K562 (cell line): ENCODE data around the gene RPS6KA4. TPM values are rescaled to one million over a fixed set of nuclear protein-coding genes. Genes with fewer than 3 reads are reported as not detected.
A peak's percentile ranks its signal among the peaks of the same experiment; 100 is the strongest.

Experiments used
- ATF1 ChIP-seq, 2 experiments: fragments of 450-650 bp in 1 of 2; IDR thresholded peaks; 2 replicates each; pipeline ENCODE4 v1.6.1; 2016; ENCODE audit warnings: missing compliant biosample characterization in 1 of 2, missing genetic modification characterization in 1 of 2
- BRCA1 ChIP-seq, 2 experiments: fragments of 450-650 bp in 1 of 2; sonication (generic) in 1 of 2; formaldehyde crosslinking in 1 of 2; IDR thresholded peaks; 2 replicates each; pipeline versions ENCODE4 v1.5.0 to v1.6.1; 2017 to 2020; ENCODE audit warnings: mild to moderate bottlenecking in 1 of 2, missing genetic modification reagents in 1 of 2
- IRF2 ChIP-seq: sonication (generic); formaldehyde crosslinking; IDR thresholded peaks from 2 replicates; pipeline ENCODE4 v1.8.1; 2022; ENCODE audit warnings: mild to moderate bottlenecking, missing genetic modification reagents
- JUND ChIP-seq, 2 experiments: IDR thresholded peaks; 2 replicates in 1 of 2; 3 replicates in 1 of 2; pipeline ENCODE4 v1.6.1; 2011; ENCODE audit warnings: borderline replicate concordance in 2 of 2, low read depth in 2 of 2, low read length in 2 of 2, improper control_type of control experiment in 1 of 2, missing biosample characterization in 1 of 2, missing genetic modification characterization in 1 of 2, missing genetic modification reagents in 1 of 2
- KDM1A ChIP-seq, 2 experiments: fragments of 450-650 bp; IDR thresholded peaks; 2 replicates each; pipeline ENCODE4 v1.6.1; 2016; ENCODE audit warnings: mild to moderate bottlenecking in 2 of 2
- MAFG ChIP-seq: fragments of 450-650 bp; conservative IDR thresholded peaks from 2 replicates; pipeline ENCODE4 v1.6.1; 2016; ENCODE audit warnings: missing genetic modification characterization, missing compliant biosample characterization
- MTA1 ChIP-seq: fragments of 450-650 bp; IDR thresholded peaks from 2 replicates; pipeline ENCODE4 v1.6.1; 2017; ENCODE audit warnings: borderline replicate concordance
- MYNN ChIP-seq, 2 experiments: sonication (generic); formaldehyde crosslinking in 1 of 2; IDR thresholded peaks; 2 replicates each; pipeline versions ENCODE4 v1.5.0 to v1.6.1; 2016 to 2020; ENCODE audit warnings: antibody characterized with exemption in 1 of 2, missing genetic modification reagents in 1 of 2
- NEUROD1 ChIP-seq: fragments of 150-350 bp; IDR thresholded peaks from 2 replicates; pipeline ENCODE4 v1.6.1; 2014; ENCODE audit warnings: borderline replicate concordance, low read length, low read depth; ENCODE audit not compliant: partially characterized antibody
- NR2C2 ChIP-seq, 2 experiments: fragments of 200-800 bp in 1 of 2; sonication (Bioruptor generic) in 1 of 2; sonication (generic) in 1 of 2; formaldehyde crosslinking in 1 of 2; IDR thresholded peaks; 2 replicates each; pipeline versions ENCODE4 v1.6.1 to v1.8.0; 2016 to 2022; ENCODE audit warnings: mild to moderate bottlenecking in 1 of 2, missing compliant biosample characterization in 1 of 2, missing genetic modification characterization in 1 of 2, missing genetic modification reagents in 1 of 2
- NUFIP1 ChIP-seq: fragments of 450-650 bp; IDR thresholded peaks from 2 replicates; pipeline ENCODE4 v1.6.1; 2018; ENCODE audit not compliant: partially characterized antibody
- RBFOX2 ChIP-seq: fragments of 200-400 bp; formaldehyde crosslinking; IDR thresholded peaks from 2 replicates; pipeline ENCODE4 v1.6.1; 2017; ENCODE audit warnings: low read depth, mild to moderate bottlenecking, low read length, moderate library complexity
- RBM22 ChIP-seq: fragments of 200-400 bp; formaldehyde crosslinking; IDR thresholded peaks from 2 replicates; pipeline ENCODE4 v1.6.1; 2018; ENCODE audit warnings: low read length, low read depth; ENCODE audit not compliant: poor library complexity, severe bottlenecking
- SOX6 ChIP-seq: fragments of 450-650 bp; IDR thresholded peaks from 2 replicates; pipeline ENCODE4 v1.6.1; 2014; ENCODE audit warnings: mild to moderate bottlenecking
- SRSF9 ChIP-seq: fragments of 200-400 bp; formaldehyde crosslinking; IDR thresholded peaks from 2 replicates; pipeline ENCODE4 v1.6.1; 2017; ENCODE audit warnings: low read depth, low read length, borderline replicate concordance
- STAT5A ChIP-seq: IDR thresholded peaks from 2 replicates; pipeline ENCODE4 v1.6.1; 2012; ENCODE audit warnings: low read length, inconsistent platforms, borderline replicate concordance
- TCFL5 ChIP-seq: fragments of 250-450 bp; sonication (Bioruptor Pico); conservative IDR thresholded peaks from 2 replicates; pipeline ENCODE4 v1.6.1; 2021; ENCODE audit warnings: mild to moderate bottlenecking, moderate library complexity, matching md5 sums
- TRIM28 ChIP-seq: fragments of 450-650 bp; IDR thresholded peaks from 2 replicates; pipeline ENCODE4 v1.6.1; 2017
- ZNF239 ChIP-seq: fragments of 250-450 bp; sonication (Bioruptor Pico); IDR thresholded peaks from 2 replicates; pipeline ENCODE4 v1.4.0; 2020; ENCODE audit warnings: mild to moderate bottlenecking
- ZNF274 ChIP-seq: IDR thresholded peaks from 2 replicates; pipeline ENCODE4 v1.6.1; 2011; ENCODE audit warnings: low read depth, mild to moderate bottlenecking, low read length, moderate library complexity, borderline replicate concordance
- ZNF551 ChIP-seq: fragments of 250-450 bp; sonication (Bioruptor Pico); IDR thresholded peaks from 2 replicates; pipeline ENCODE4 v1.5.0; 2021; ENCODE audit warnings: mild to moderate bottlenecking, moderate library complexity
- ZSCAN32 ChIP-seq: fragments of 450-650 bp; formaldehyde crosslinking; IDR thresholded peaks from 2 replicates; pipeline ENCODE4 v1.4.0; 2020; ENCODE audit warnings: mild to moderate bottlenecking, moderate library complexity
- polyA plus RNA-seq, 8 experiments: library from polyadenylated mRNA; depleted of rRNA in 4 of 8; stranded (reverse) in 5 of 8; unstranded in 3 of 8; fragments of >200 nt; fragmentation: Nextera tagmentation in 2 of 8; fragmentation: Illumina TruSeq in 1 of 8; extraction: Ambion mirVana in 2 of 8; extraction: Trizol in 1 of 8; gene quantifications; 2 replicates each; pipeline versions ENCODE4 v1.2.1 to v1.2.3, GENCODE V29; 2011 to 2014; ENCODE audit warnings: inconsistent platforms in 1 of 8, missing spikeins in 1 of 8
- total RNA-seq, 7 experiments: library from RNA; depleted of rRNA in 6 of 7; stranded (reverse); fragments of >200 nt in 6 of 7; fragmentation: Illumina TruSeq in 2 of 7; extraction: Trizol in 2 of 7; gene quantifications; 2 replicates each; pipeline versions ENCODE4 v1.2.1 to v1.2.3, GENCODE V29; 2011 to 2021; ENCODE audit warnings: low replicate concordance in 1 of 7
- TF ChIP-seq, protein P1 (sequence below), 2 experiments: fragments of 450-650 bp; IDR thresholded peaks; 2 replicates each; pipeline ENCODE4 v1.6.1; 2016
- TF ChIP-seq, protein P2 (sequence below), 2 experiments: fragments of 450-650 bp in 1 of 2; IDR thresholded peaks; 2 replicates each; pipeline ENCODE4 v1.6.1; 2011 to 2017; ENCODE audit warnings: low read depth in 2 of 2, antibody characterized with exemption in 1 of 2, borderline replicate concordance in 1 of 2, low read length in 1 of 2, mild to moderate bottlenecking in 1 of 2, mixed read lengths in 1 of 2; ENCODE audit not compliant: control insufficient read depth in 1 of 2

The RPS6KA4 gene
- total and polyA plus RNA-seq, 9 of the 15 experiments (the other 6 are each of a cell fraction or from before 2014, with no cell fraction given) = 0.15 to 23.8 (median 9.8) TPM

GRCh38 chr11:64357904-64358535, 942 bp upstream of the RPS6KA4 start (continued):
- TF ChIP-seq BRCA1 (IDR thresholded peaks at IDR 0.05) (no peak), BRCA1 (CRISPR knock-in tag; IDR thresholded peaks at IDR 0.05) (no peak), SRSF9 (no peak), NEUROD1 (peak; percentile 28), STAT5A (no peak), IRF2 (CRISPR knock-in tag) (no peak), ZNF239 (CRISPR knock-in tag) (no peak), KDM1A (IDR thresholded peaks at IDR 0.05) (no peak), MYNN (IDR thresholded peaks at IDR 0.05) (peak; percentile 86), MYNN (CRISPR knock-in tag; IDR thresholded peaks at IDR 0.05) (no peak), TRIM28 (no peak), ZNF551 (CRISPR knock-in tag) (no peak), JUND (IDR thresholded peaks at IDR 0.05; ENCODE audit: borderline replicate concordance, low read depth, low read length) (peak; percentile 75), JUND (tag; IDR thresholded peaks at IDR 0.05; ENCODE audit: borderline replicate concordance, low read depth, low read length) (peak; percentile 36; the same call in 1 of the 3 replicates), ZSCAN32 (no peak), ATF1 (CRISPR knock-in tag; IDR thresholded peaks at IDR 0.05) (no peak), ATF1 (tag; IDR thresholded peaks at IDR 0.05) (no peak), NUFIP1 (no peak), MAFG (no peak), RBM22 (no peak), RBFOX2 (0 out of 2 replicates have a peak, but pooled peaks have one; percentile 6), SOX6 (no peak), MTA1 (0 out of 2 replicates have a peak, but pooled peaks have one; percentile 32), NR2C2 (CRISPR knock-in tag; IDR thresholded peaks at IDR 0.05) (peak; percentile 14; the same call in 1 of the 2 replicates), NR2C2 (tag; IDR thresholded peaks at IDR 0.05) (no peak), TCFL5 (CRISPR knock-in tag) (no peak), ZNF274 (no peak)
- TF ChIP-seq, protein P1, sequence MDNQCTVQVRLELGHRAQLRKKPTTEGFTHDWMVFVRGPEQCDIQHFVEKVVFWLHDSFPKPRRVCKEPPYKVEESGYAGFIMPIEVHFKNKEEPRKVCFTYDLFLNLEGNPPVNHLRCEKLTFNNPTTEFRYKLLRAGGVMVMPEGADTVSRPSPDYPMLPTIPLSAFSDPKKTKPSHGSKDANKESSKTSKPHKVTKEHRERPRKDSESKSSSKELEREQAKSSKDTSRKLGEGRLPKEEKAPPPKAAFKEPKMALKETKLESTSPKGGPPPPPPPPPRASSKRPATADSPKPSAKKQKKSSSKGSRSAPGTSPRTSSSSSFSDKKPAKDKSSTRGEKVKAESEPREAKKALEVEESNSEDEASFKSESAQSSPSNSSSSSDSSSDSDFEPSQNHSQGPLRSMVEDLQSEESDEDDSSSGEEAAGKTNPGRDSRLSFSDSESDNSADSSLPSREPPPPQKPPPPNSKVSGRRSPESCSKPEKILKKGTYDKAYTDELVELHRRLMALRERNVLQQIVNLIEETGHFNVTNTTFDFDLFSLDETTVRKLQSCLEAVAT (IDR thresholded peaks at IDR 0.05) = 0 out of 4 replicates have a peak, but pooled peaks of 1 of the 2 experiments have one; percentile 24
- TF ChIP-seq, protein P2, sequence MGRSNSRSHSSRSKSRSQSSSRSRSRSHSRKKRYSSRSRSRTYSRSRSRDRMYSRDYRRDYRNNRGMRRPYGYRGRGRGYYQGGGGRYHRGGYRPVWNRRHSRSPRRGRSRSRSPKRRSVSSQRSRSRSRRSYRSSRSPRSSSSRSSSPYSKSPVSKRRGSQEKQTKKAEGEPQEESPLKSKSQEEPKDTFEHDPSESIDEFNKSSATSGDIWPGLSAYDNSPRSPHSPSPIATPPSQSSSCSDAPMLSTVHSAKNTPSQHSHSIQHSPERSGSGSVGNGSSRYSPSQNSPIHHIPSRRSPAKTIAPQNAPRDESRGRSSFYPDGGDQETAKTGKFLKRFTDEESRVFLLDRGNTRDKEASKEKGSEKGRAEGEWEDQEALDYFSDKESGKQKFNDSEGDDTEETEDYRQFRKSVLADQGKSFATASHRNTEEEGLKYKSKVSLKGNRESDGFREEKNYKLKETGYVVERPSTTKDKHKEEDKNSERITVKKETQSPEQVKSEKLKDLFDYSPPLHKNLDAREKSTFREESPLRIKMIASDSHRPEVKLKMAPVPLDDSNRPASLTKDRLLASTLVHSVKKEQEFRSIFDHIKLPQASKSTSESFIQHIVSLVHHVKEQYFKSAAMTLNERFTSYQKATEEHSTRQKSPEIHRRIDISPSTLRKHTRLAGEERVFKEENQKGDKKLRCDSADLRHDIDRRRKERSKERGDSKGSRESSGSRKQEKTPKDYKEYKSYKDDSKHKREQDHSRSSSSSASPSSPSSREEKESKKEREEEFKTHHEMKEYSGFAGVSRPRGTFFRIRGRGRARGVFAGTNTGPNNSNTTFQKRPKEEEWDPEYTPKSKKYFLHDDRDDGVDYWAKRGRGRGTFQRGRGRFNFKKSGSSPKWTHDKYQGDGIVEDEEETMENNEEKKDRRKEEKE (IDR thresholded peaks at IDR 0.05; ENCODE audit: borderline replicate concordance in 1 of 2, control insufficient read depth in 1 of 2, low read depth in 2 of 2, low read length in 1 of 2) = no peak
